Adrenal gland (tissue), 12 donors: ENCODE measurements around the gene CBL. TPM values are rescaled to one million over a fixed set of nuclear protein-coding genes. Genes with fewer than 3 reads are reported as not detected.
"Not testable (repeated sequence)": the region's sequence is repeated elsewhere in the genome, so short reads cannot be mapped to it uniquely, and the experiment has no call there.

ENCODE experiments used
- DNase-seq, 7 donors: peaks; one replicate each; pipeline ENCODE4 v3.0.0-alpha.2; 2019 to 2020
- H3K27ac ChIP-seq, 5 donors: fragments of 200-600 bp; sonication (generic) in 4 of 5; 1 replicate in 3 of 5; 2 replicates in 2 of 5; pipeline versions ENCODE4 v1.5.1 to v1.8.0; 2016 to 2020; ENCODE audit warnings: mild to moderate bottlenecking in 1 of 5
- H3K27me3 ChIP-seq: fragments of 200-600 bp; 2 replicates; pipeline ENCODE4 v1.8.0; 2021
- H3K36me3 ChIP-seq, 2 donors: fragments of 200-600 bp; replicated peaks in 1 of 2; 1 replicate in 1 of 2; 2 replicates in 1 of 2; pipeline versions ENCODE4 v1.5.1 to v1.8.0; 2018 to 2022
- H3K4me1 ChIP-seq, 2 donors: fragments of 200-600 bp; replicated peaks in 1 of 2; 1 replicate in 1 of 2; 2 replicates in 1 of 2; pipeline versions ENCODE4 v1.5.1 to v1.8.0; 2018 to 2021
- H3K4me3 ChIP-seq, 4 donors: fragments of 200-600 bp; sonication (generic) in 3 of 4; one replicate each; pipeline ENCODE4 v1.5.1; 2016 to 2018
- H3K9me3 ChIP-seq, 3 donors: fragments of 200-600 bp; sonication (generic) in 1 of 3; replicated peaks in 1 of 3; 1 replicate in 2 of 3; 2 replicates in 1 of 3; pipeline versions ENCODE4 v1.5.1 to v1.8.0; 2016 to 2021
- CTCF ChIP-seq, 6 experiments: fragments of 450-650 bp in 4 of 6; fragments of 200-600 bp in 2 of 6; sonication (generic) in 1 of 6; IDR thresholded peaks; 1 replicate in 5 of 6; 2 replicates in 1 of 6; pipeline versions ENCODE4 v1.5.1 to v1.8.0; 2016 to 2021; ENCODE audit warnings: antibody characterized with exemption in 6 of 6, mild to moderate bottlenecking in 2 of 6, moderate library complexity in 1 of 6
- POLR2A ChIP-seq, 2 donors: fragments of 450-650 bp; IDR thresholded peaks; one replicate each; pipeline ENCODE4 v1.6.1; 2017; ENCODE audit warnings: antibody characterized with exemption in 2 of 2, mild to moderate bottlenecking in 2 of 2, moderate library complexity in 1 of 2
- WGBS, 4 donors: extraction: QIAGEN DNeasy Blood & Tissue Kit in 2 of 4; methylation state at CpG; one replicate each; pipeline versions ENCODE4 v1.1.5 to v1.1.7; 2013 to 2017; 5-methylcytosine and 5-hydroxymethylcytosine counted together
- intact Hi-C, 2 donors: fragments of 100-400 bp; cut with DNase I; formaldehyde crosslinking; loops; one replicate each; pipeline versions ENCODE4 v1.14.1 to v1.15.0; 2022 to 2023
- polyA plus RNA-seq, 3 donors: library from polyadenylated mRNA; stranded (reverse); fragments of 200-250 nt in 2 of 3; fragments of 350-450 nt in 1 of 3; fragmentation: Illumina TruSeq in 1 of 3; extraction: RNeasy Lipid Tissue Mini Kit (QIAGEN cat#74804) in 1 of 3; gene quantifications; one replicate each; pipeline ENCODE4 v1.2.3, GENCODE V29; 2013 to 2014
- total RNA-seq, 9 donors: library from RNA; depleted of rRNA in 4 of 9; stranded (reverse); fragments of >200 nt in 4 of 9; fragments of 120-200 nt in 1 of 9; fragmentation: NEBNext Ultra II Directional in 1 of 9; extraction: Animal tissue kit (Norgen Biotek cat#: 25700) in 1 of 9; gene quantifications; one replicate each; pipeline versions ENCODE4 v1.1.0 to v1.2.4, GENCODE V29; 2013 to 2023
- donor health status: healthy with polysubstance abuse.
- donor health status: Bipolar disorder and iron deficiency.
- donor health status: DM: yes; HTN: yes; CAD: no.
- donor health status: DM: no; HTN: no; CAD: no.
- donor health status: DM: no; HTN: no; CAD: no.
- donor health status: DM: yes; HTN: yes; CAD: no.

Gene CBL
- total and polyA plus RNA-seq, 12 donors = 4.9 to 21.9 (median 13.5) TPM

- 90 to 96% (median 92%) methylated on average over 5 to 13 of the region's 13 CpGs for WGBS, 4 donors
Observed at GRCh38 chr11:119158467-119158866, 47.7 kb upstream of the CBL start.

GRCh38 chr11:119160151-119160550, 46.0 kb upstream of the CBL start:
- no peaks in the 10 kb centered on the region for H3K36me3 ChIP-seq
- 82 to 95% (median 93%) methylated on average over 2 to 9 of the region's 9 CpGs for WGBS, 4 donors
- DNase-seq = no peak
- no peaks in the 10 kb centered on the region for H3K9me3 ChIP-seq
- no peak overlapping the region for H3K27ac ChIP-seq
- intact Hi-C loops = no loop called here
- no peaks in the 10 kb centered on the region for H3K27me3 ChIP-seq
- TF ChIP-seq CTCF (IDR thresholded peaks at IDR 0.05) (no peak), POLR2A (IDR thresholded peaks at IDR 0.05) (no peak)
- no peak overlapping the region for H3K4me3 ChIP-seq
- no peaks in the 10 kb centered on the region for H3K4me1 ChIP-seq

More at GRCh38 chr11:119158467-119158866, 47.7 kb upstream of the CBL start:
- Histone ChIP-seq H3K27me3 (no peaks in the 10 kb centered on the region), H3K9me3 (no peaks in the 10 kb centered on the region), H3K27ac (no peak overlapping the region), H3K4me3 (no peak overlapping the region), H3K36me3 (no peaks in the 10 kb centered on the region), H3K4me1 (no peaks in the 10 kb centered on the region)
- no peak for DNase-seq
- intact Hi-C loops = no loop called here
- no peak for TF ChIP-seq CTCF (IDR thresholded peaks at IDR 0.05)
- no peak for TF ChIP-seq POLR2A (IDR thresholded peaks at IDR 0.05)

- Histone ChIP-seq H3K4me3 (no peak overlapping the region), H3K27ac (no peak overlapping the region), H3K36me3 (no peaks in the 10 kb centered on the region), H3K4me1 (no peaks in the 10 kb centered on the region), H3K9me3 (no peaks in the 10 kb centered on the region), H3K27me3 (no peaks in the 10 kb centered on the region)
- intact Hi-C loops = no loop called here
- DNase-seq = no peak
- 76 to 90% (median 86%) methylated on average over 8 of the region's 8 CpGs for WGBS, 4 donors
- no peak for TF ChIP-seq POLR2A (IDR thresholded peaks at IDR 0.05)
- TF ChIP-seq CTCF (IDR thresholded peaks at IDR 0.05) = no peak
Observed at GRCh38 chr11:119161871-119162270, 44.3 kb upstream of the CBL start.

GRCh38 chr11:119166368-119167076, 39.6 kb upstream of the CBL start:
- 57 to 72% (median 62%) methylated on average over 8 of the region's 8 CpGs for WGBS, 4 donors
- intact Hi-C loops = no loop called here
- DNase-seq = no peak
- no peaks in the 10 kb centered on the region for H3K36me3 ChIP-seq
- peaks cover 0 to 11% of the 10 kb centered on the region in 2 donors for H3K4me1 ChIP-seq
- no peak overlapping the region for H3K27ac ChIP-seq
- no peaks in the 10 kb centered on the region for H3K9me3 ChIP-seq
- TF ChIP-seq CTCF (IDR thresholded peaks at IDR 0.05) = no peak
- TF ChIP-seq POLR2A (IDR thresholded peaks at IDR 0.05) = no peak
- no peaks in the 10 kb centered on the region for H3K27me3 ChIP-seq
- no peak overlapping the region for H3K4me3 ChIP-seq

- H3K36me3 ChIP-seq, DNase-seq, H3K27me3 ChIP-seq, intact Hi-C loops, H3K4me3 ChIP-seq, H3K9me3 ChIP-seq, H3K27ac ChIP-seq: not testable (repeated sequence)
- 82 to 94% (median 89%) methylated on average over 10 of the region's 10 CpGs for WGBS, 4 donors
- H3K4me1 ChIP-seq = peaks cover 0 to 11% of the 10 kb centered on the region in 2 donors
Observed at GRCh38 chr11:119167077-119167458, 39.1 kb upstream of the CBL start.
